Measurements from ENCODE around the gene CDR2L.
"Not testable (repeated sequence)": the region's sequence is repeated elsewhere in the genome, so short reads cannot be mapped to it uniquely, and the experiment has no call there.

The CDR2L gene

GRCh38 chr17:74968361-74968780, 19.1 kb upstream of the CDR2L start:
- H3K4me3 ChIP-seq = no peak overlapping the region
- TF ChIP-seq CTCF (IDR thresholded peaks at IDR 0.05) = no peak
- no peak for DNase-seq
- H3K9me3 ChIP-seq = no peaks in the 10 kb centered on the region
- peaks cover 0 to 33% (median 17%) of the 10 kb centered on the region in 4 donors for H3K4me1 ChIP-seq
- H3K36me3 ChIP-seq = no peaks in the 10 kb centered on the region
- H3K27ac ChIP-seq = no peak overlapping the region
- intact Hi-C loops (cut with DNase I; ENCODE audit: low total_unique reads) = loop anchor here (10.0 kb wide), 1 partner anchor 236 kb away; the partner anchor contains the start of gene NUP85
- H3K27me3 ChIP-seq = peaks cover 0 to 48% of the 10 kb centered on the region in 2 donors

GRCh38 chr17:74969501-74969900, 17.9 kb upstream of the CDR2L start:
- intact Hi-C loops (cut with DNase I; ENCODE audit: low total_unique reads) = loop anchor here (10.0 kb wide), 1 partner anchor 235 kb away; the partner anchor contains the start of gene NUP85
- H3K27me3 ChIP-seq = peaks cover 0 to 40% of the 10 kb centered on the region in 2 donors
- H3K9me3 ChIP-seq, DNase-seq, H3K36me3 ChIP-seq, H3K4me3 ChIP-seq, H3K27ac ChIP-seq: not testable (repeated sequence)
- H3K4me1 ChIP-seq = peaks cover 0 to 33% (median 17%) of the 10 kb centered on the region in 4 donors

- no peaks in the 10 kb centered on the region for H3K36me3 ChIP-seq
Observed at GRCh38 chr17:74970395-74970794, 17.0 kb upstream of the CDR2L start.

DNA sequence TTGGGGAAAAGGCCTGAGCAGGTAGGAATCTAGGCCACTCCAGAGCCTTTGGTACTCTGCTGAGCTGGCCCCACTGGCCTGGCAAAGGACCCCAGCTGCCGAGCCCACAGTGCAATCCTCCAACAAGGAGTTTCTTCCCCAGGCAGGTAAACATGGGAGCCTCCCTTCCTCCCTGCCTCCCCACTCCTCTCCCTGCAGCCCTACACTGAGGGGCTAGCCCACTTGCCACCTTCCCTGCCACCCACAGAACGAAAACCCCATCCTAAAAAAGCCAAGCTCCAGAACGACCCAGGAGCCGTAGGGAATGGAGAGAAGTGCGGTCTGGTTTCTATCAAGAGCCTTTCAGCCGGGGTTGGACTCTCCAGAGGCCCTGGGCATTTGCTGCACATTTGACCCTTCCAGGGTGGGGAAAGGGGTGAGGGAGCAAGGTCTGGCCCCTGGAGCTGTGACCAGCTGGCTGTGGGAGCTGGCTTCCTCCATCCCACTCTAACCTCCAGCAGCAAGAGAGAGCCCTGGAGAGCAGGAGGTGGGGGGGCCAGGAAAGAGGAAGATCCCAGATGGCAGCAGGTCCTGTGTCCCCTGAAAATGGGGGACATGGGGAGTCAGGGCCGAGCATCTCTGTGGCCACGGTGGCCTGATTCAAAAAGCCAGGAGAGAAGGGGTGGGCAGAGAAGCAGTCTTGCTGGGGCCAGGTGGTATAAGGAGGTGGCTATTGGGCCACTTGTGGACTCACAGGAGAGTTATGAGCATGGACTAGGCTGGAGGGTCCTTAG, 16.2 kb upstream of the CDR2L start:
- no peak for TF ChIP-seq CTCF (IDR thresholded peaks at IDR 0.05)
- Histone ChIP-seq H3K4me3 (peak overlapping the region; percentile 55 to 72), H3K4me1 (peaks cover 0 to 29% (median 17%) of the 10 kb centered on the region in 4 donors), H3K27ac (no peak overlapping the region), H3K27me3 (peaks cover 0 to 44% of the 10 kb centered on the region in 2 donors), H3K36me3 (no peaks in the 10 kb centered on the region), H3K9me3 (no peaks in the 10 kb centered on the region)
- intact Hi-C loops (cut with DNase I; ENCODE audit: low total_unique reads) = no loop called here
- no peak for DNase-seq

More at GRCh38 chr17:74970395-74970794, 17.0 kb upstream of the CDR2L start:
- Histone ChIP-seq H3K4me3 (no peak overlapping the region), H3K4me1 (peaks cover 0 to 29% (median 17%) of the 10 kb centered on the region in 4 donors), H3K27me3 (peaks cover 0 to 44% of the 10 kb centered on the region in 2 donors), H3K27ac (no peak overlapping the region), H3K9me3 (no peaks in the 10 kb centered on the region)
- TF ChIP-seq CTCF (IDR thresholded peaks at IDR 0.05) = no peak
- intact Hi-C loops (cut with DNase I; ENCODE audit: low total_unique reads) = no loop called here
- DNase-seq = no peak

DNA sequence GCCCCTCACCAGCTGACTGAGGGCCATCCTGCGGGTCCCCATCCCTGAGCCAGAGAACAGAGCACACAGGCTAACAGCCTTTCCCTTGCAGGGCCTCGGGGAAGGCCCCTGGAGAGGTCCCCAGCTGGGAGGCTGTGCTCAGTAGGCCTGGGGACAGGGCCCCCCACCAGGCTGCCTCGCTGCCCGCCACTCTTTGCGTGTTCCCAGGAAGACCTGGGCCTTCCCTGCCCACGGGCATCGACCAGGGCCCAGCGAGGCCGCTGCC, 15.7 kb upstream of the CDR2L start:
- H3K4me1 ChIP-seq = peaks cover 0 to 29% (median 17%) of the 10 kb centered on the region in 4 donors
- no peaks in the 10 kb centered on the region for H3K9me3 ChIP-seq
- no peak for DNase-seq
- no peak overlapping the region for H3K27ac ChIP-seq
- TF ChIP-seq CTCF (IDR thresholded peaks at IDR 0.05) = no peak
- H3K27me3 ChIP-seq = peaks cover 0 to 44% of the 10 kb centered on the region in 2 donors
- H3K4me3 ChIP-seq = peak overlapping the region; percentile 55 to 72
- intact Hi-C loops (cut with DNase I; ENCODE audit: low total_unique reads) = no loop called here
- H3K36me3 ChIP-seq = no peaks in the 10 kb centered on the region

GRCh38 chr17:74972107-74972972, 15.1 kb upstream of the CDR2L start, which contains the start of gene HID1:
Gene HID1, minus strand, starts transcription at chr17:74972759. Its CDS starts 103 bp downstream, at chr17:74972656.
- peak within 1 kb of the TSS in 1 of 2 donors; percentile 32 for H3K27ac ChIP-seq
- no peak for TF ChIP-seq CTCF (IDR thresholded peaks at IDR 0.05)
- DNase-seq = no peak
- H3K4me1 ChIP-seq = peaks cover 0 to 29% (median 17%) of the 10 kb centered on the region in 4 donors
- peak within 1 kb of the TSS; percentile 55 to 72 for H3K4me3 ChIP-seq
- no peaks in the 10 kb centered on the region for H3K36me3 ChIP-seq
- intact Hi-C loops (cut with DNase I; ENCODE audit: low total_unique reads) = no loop called here
- peaks cover 0 to 44% of the 10 kb centered on the region in 2 donors for H3K27me3 ChIP-seq
- no peaks in the 10 kb centered on the region for H3K9me3 ChIP-seq
